ENCODE results near the gene AAK1. TPM values are rescaled to one million over a fixed set of nuclear protein-coding genes. Genes with fewer than 3 reads are reported as not detected.

AAK1 gene
- polyA plus RNA-seq, 1 donor from 2014 or later, result 26.7 TPM

DNA sequence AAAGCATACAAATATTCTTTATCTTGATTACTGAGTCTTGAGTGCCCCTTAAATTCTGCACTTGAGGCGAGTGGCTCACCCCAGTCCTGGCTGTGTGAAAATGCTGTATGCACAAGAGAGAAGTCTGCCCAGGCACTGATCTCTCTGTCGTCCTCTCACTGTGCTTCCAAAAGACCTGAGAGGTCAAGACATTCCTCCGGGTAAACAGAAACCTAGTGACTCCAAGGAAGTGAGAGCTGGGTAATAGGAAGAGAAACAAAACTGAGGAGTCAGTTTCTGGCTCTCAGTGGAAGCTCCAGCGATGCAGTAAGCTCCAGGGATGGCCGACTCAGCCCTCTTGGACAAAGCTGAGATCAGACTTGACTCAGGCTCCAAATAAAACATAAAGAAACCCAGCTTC lies 70.9 kb downstream of the AAK1 start:
- Histone ChIP-seq H3K27ac (ENCODE audit: low read length) (no peak overlapping the region), H3F3A (ENCODE audit: insufficient read depth, low read length, poor library complexity, severe bottlenecking) (no peaks in the 10 kb centered on the region), H3K9me3 (ENCODE audit: low read length) (no peaks in the 10 kb centered on the region), H3K9me2 (ENCODE audit: insufficient read depth, low read length) (no peaks in the 10 kb centered on the region), H3K27me3 (ENCODE audit: insufficient read depth, low read depth, low read length) (no peaks in the 10 kb centered on the region), H3K9ac (ENCODE audit: low read length) (no peak overlapping the region), H2AFZ (ENCODE audit: low read depth, low read length) (no peak overlapping the region), H3K4me2 (ENCODE audit: low read length) (no peak overlapping the region), H4K20me1 (ENCODE audit: insufficient read depth) (no peaks in the 10 kb centered on the region), H3K36me3 (ENCODE audit: insufficient read depth, low read length) (no peaks in the 10 kb centered on the region), H3K79me2 (replicated peaks; ENCODE audit: insufficient read depth, low read length) (peaks cover 3% of the 10 kb centered on the region), H3K4me3 (ENCODE audit: low read length) (no peak overlapping the region)
- no peak for TF ChIP-seq EZH2 (IDR thresholded peaks at IDR 0.05; ENCODE audit: borderline replicate concordance, insufficient read depth, low read length, poor library complexity, severe bottlenecking)
- no peak for TF ChIP-seq MXI1 (conservative IDR thresholded peaks at IDR 0.05; ENCODE audit: poor library complexity, severe bottlenecking)
- TF ChIP-seq, protein P1, sequence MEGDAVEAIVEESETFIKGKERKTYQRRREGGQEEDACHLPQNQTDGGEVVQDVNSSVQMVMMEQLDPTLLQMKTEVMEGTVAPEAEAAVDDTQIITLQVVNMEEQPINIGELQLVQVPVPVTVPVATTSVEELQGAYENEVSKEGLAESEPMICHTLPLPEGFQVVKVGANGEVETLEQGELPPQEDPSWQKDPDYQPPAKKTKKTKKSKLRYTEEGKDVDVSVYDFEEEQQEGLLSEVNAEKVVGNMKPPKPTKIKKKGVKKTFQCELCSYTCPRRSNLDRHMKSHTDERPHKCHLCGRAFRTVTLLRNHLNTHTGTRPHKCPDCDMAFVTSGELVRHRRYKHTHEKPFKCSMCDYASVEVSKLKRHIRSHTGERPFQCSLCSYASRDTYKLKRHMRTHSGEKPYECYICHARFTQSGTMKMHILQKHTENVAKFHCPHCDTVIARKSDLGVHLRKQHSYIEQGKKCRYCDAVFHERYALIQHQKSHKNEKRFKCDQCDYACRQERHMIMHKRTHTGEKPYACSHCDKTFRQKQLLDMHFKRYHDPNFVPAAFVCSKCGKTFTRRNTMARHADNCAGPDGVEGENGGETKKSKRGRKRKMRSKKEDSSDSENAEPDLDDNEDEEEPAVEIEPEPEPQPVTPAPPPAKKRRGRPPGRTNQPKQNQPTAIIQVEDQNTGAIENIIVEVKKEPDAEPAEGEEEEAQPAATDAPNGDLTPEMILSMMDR (IDR thresholded peaks at IDR 0.05; ENCODE audit: poor library complexity, severe bottlenecking), result no peak
- no peak for TF ChIP-seq RAD21 (conservative IDR thresholded peaks at IDR 0.05)

DNA sequence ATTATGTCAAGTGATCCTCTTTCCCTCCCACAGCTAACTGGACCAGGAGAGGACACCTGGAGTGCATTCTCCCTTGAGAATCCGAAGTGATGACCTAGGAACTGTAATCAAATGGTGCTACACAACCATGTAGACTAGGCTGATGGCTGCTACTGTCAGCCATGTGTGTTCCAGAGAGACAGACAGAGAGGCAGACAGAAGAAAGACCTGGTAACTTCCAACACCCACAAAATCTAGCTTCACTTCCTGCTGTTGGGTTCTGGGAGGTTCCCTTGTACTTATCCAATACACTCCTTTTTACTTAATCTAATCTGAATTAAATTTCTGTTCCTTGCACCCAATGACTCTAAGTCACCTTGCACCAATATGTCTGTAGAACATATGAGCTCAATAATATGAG lies 72.3 kb downstream of the AAK1 start:
- Histone ChIP-seq H3K9me2 (ENCODE audit: insufficient read depth, low read length) (no peaks in the 10 kb centered on the region), H3K9ac (ENCODE audit: low read length) (no peak overlapping the region), H3K36me3 (ENCODE audit: insufficient read depth, low read length) (no peaks in the 10 kb centered on the region), H3K27ac (ENCODE audit: low read length) (no peak overlapping the region), H3F3A (ENCODE audit: insufficient read depth, low read length, poor library complexity, severe bottlenecking) (no peaks in the 10 kb centered on the region), H3K27me3 (ENCODE audit: insufficient read depth, low read depth, low read length) (no peaks in the 10 kb centered on the region), H3K9me3 (ENCODE audit: low read length) (no peaks in the 10 kb centered on the region), H3K79me2 (replicated peaks; ENCODE audit: insufficient read depth, low read length) (peaks cover 3% of the 10 kb centered on the region), H4K20me1 (ENCODE audit: insufficient read depth) (no peaks in the 10 kb centered on the region), H3K4me2 (ENCODE audit: low read length) (no peak overlapping the region), H3K4me3 (ENCODE audit: low read length) (no peak overlapping the region), H2AFZ (ENCODE audit: low read depth, low read length) (no peak overlapping the region)
- TF ChIP-seq EP300 (conservative IDR thresholded peaks at IDR 0.05; ENCODE audit: poor library complexity, severe bottlenecking) (no peak), POLR2AphosphoS5 (IDR thresholded peaks at IDR 0.05) (no peak), RAD21 (conservative IDR thresholded peaks at IDR 0.05) (no peak), MXI1 (conservative IDR thresholded peaks at IDR 0.05; ENCODE audit: poor library complexity, severe bottlenecking) (no peak)
- TF ChIP-seq, protein P2, sequence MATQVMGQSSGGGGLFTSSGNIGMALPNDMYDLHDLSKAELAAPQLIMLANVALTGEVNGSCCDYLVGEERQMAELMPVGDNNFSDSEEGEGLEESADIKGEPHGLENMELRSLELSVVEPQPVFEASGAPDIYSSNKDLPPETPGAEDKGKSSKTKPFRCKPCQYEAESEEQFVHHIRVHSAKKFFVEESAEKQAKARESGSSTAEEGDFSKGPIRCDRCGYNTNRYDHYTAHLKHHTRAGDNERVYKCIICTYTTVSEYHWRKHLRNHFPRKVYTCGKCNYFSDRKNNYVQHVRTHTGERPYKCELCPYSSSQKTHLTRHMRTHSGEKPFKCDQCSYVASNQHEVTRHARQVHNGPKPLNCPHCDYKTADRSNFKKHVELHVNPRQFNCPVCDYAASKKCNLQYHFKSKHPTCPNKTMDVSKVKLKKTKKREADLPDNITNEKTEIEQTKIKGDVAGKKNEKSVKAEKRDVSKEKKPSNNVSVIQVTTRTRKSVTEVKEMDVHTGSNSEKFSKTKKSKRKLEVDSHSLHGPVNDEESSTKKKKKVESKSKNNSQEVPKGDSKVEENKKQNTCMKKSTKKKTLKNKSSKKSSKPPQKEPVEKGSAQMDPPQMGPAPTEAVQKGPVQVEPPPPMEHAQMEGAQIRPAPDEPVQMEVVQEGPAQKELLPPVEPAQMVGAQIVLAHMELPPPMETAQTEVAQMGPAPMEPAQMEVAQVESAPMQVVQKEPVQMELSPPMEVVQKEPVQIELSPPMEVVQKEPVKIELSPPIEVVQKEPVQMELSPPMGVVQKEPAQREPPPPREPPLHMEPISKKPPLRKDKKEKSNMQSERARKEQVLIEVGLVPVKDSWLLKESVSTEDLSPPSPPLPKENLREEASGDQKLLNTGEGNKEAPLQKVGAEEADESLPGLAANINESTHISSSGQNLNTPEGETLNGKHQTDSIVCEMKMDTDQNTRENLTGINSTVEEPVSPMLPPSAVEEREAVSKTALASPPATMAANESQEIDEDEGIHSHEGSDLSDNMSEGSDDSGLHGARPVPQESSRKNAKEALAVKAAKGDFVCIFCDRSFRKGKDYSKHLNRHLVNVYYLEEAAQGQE (IDR thresholded peaks at IDR 0.05; ENCODE audit: borderline replicate concordance), result no peak

DNA sequence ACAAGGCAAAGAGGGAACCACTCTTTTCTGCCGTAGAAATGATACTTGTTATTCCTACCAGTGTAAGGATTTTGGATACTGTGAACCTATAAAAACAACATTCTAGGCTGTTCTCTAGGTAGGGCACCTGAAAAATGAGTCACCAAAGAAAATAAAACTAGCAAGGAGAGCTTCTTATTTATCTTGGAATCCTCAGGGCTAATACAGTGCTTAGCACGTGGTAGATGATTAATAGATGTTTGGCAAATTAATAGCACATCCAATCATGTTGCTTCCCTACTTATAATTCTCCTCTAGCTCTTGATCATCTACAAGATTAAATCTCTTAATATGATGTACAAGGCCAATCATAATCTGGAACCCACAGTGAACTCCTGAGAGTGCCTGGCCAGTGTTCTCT lies 73.1 kb downstream of the AAK1 start:
- H3K9me2 ChIP-seq (ENCODE audit: insufficient read depth, low read length), result no peaks in the 10 kb centered on the region
- TF ChIP-seq POLR2AphosphoS5 (IDR thresholded peaks at IDR 0.05), result no peak
- no peak for TF ChIP-seq TAF1 (IDR thresholded peaks at IDR 0.05; ENCODE audit: low read depth)
- TF ChIP-seq, protein P1 (IDR thresholded peaks at IDR 0.05; ENCODE audit: poor library complexity, severe bottlenecking), result no peak
- TF ChIP-seq, protein P2 (IDR thresholded peaks at IDR 0.05; ENCODE audit: borderline replicate concordance), result no peak
- TF ChIP-seq EZH2 (IDR thresholded peaks at IDR 0.05; ENCODE audit: borderline replicate concordance, insufficient read depth, low read length, poor library complexity, severe bottlenecking), result no peak
- TF ChIP-seq EP300 (conservative IDR thresholded peaks at IDR 0.05; ENCODE audit: poor library complexity, severe bottlenecking), result no peak
- TF ChIP-seq SMC3 (conservative IDR thresholded peaks at IDR 0.05; ENCODE audit: poor library complexity), result no peak
- TF ChIP-seq RAD21 (conservative IDR thresholded peaks at IDR 0.05), result no peak
- TF ChIP-seq MXI1 (conservative IDR thresholded peaks at IDR 0.05; ENCODE audit: poor library complexity, severe bottlenecking), result no peak
- no peak overlapping the region for H3K9ac ChIP-seq (ENCODE audit: low read length)
- no peak overlapping the region for H3K4me2 ChIP-seq (ENCODE audit: low read length)
- H3F3A ChIP-seq (ENCODE audit: insufficient read depth, low read length, poor library complexity, severe bottlenecking), result no peaks in the 10 kb centered on the region
- H4K20me1 ChIP-seq (ENCODE audit: insufficient read depth), result no peaks in the 10 kb centered on the region
- H3K79me2 ChIP-seq (replicated peaks; ENCODE audit: insufficient read depth, low read length), result no peaks in the 10 kb centered on the region
- H2AFZ ChIP-seq (ENCODE audit: low read depth, low read length), result no peak overlapping the region
- H3K9me3 ChIP-seq (ENCODE audit: low read length), result no peaks in the 10 kb centered on the region
- H3K27ac ChIP-seq (ENCODE audit: low read length), result no peak overlapping the region
- no peaks in the 10 kb centered on the region for H3K36me3 ChIP-seq (ENCODE audit: insufficient read depth, low read length)
- no peak overlapping the region for H3K4me3 ChIP-seq (ENCODE audit: low read length)
- no peaks in the 10 kb centered on the region for H3K27me3 ChIP-seq (ENCODE audit: insufficient read depth, low read depth, low read length)

Data from neural cell (in vitro differentiated cells).